ENCODE data around the gene HAO1.
"Not testable (repeated sequence)": the region's sequence is repeated elsewhere in the genome, so short reads cannot be mapped to it uniquely, and the experiment has no call there.

Gene HAO1

GRCh38 chr20:7858734-7859250, 81.5 kb downstream of the HAO1 start:
- no peak overlapping the region for H3K4me3 ChIP-seq (ENCODE audit: low read depth, low read length)

DNA sequence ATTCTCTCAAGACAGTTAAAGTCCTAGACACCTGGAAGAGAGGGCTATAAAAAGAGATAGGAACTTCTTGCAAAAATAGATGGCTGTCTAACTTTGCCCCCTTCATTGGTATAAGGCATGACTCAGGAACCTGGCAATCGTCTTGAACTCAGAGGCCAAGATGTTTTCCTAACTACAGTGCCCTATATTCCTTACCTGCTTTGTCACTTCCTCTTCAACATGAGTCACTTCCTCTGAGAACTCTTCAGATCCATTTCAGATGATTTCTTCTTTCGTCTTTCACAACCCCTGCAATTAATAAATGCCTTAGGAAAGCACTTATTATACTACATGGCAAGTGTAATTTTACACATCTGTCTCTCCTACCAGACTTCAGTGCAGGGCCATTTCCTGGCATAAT, 83.5 kb downstream of the HAO1 start:
- H3K4me3 ChIP-seq (ENCODE audit: low read depth, low read length): no peak overlapping the region

DNA sequence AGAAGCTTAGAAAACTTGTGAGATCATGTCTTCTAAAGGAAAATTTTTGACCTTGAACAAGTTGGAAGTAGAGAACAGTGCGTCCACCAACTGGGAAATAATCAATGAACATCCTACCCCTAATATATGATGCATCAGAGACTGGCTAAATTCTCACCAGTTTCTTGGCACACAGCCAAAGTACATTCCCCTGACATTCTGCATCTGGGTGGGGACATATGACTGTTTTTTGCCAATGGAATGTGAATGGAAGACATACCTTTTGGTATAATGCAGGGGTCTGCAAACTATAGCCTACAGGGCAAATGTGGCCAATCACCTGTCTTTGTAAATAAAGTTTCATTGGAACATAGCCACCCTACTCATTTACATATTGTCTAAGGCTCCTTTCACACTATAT, 84.7 kb downstream of the HAO1 start:
- H3K4me3 ChIP-seq (ENCODE audit: low read depth, low read length): no peak overlapping the region

- no peak overlapping the region for H3K4me3 ChIP-seq (ENCODE audit: low read depth, low read length)
These were observed 86.8 kb downstream of the HAO1 start for GRCh38 chr20:7853493-7853892.

GRCh38 chr20:7850775-7851490, 89.3 kb downstream of the HAO1 start:
- no peak overlapping the region for H3K4me3 ChIP-seq (ENCODE audit: low read depth, low read length)

GRCh38 chr20:7849675-7850074, 90.6 kb downstream of the HAO1 start:
- H3K4me3 ChIP-seq (ENCODE audit: low read depth, low read length): no peak overlapping the region

DNA sequence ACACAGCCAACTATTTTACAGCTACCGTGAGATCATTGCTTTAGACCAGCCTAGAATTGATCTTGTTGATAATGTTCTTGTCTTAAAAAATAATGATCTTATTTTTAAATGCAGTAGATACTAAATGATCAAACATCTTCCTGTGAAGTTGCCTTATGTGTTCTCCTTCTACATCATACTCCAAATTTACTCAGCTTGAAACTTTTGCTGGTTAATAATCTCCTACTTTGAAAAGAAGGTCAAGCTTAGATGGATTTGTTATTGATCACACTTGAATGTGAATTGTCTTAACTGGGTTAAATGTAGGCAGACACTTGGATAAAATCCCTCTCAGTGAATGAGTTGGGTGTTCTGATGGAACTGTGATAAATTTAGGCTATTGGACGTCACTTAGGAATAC, 91.9 kb downstream of the HAO1 start:
- no peak overlapping the region for H3K4me3 ChIP-seq (ENCODE audit: low read depth, low read length)

DNA sequence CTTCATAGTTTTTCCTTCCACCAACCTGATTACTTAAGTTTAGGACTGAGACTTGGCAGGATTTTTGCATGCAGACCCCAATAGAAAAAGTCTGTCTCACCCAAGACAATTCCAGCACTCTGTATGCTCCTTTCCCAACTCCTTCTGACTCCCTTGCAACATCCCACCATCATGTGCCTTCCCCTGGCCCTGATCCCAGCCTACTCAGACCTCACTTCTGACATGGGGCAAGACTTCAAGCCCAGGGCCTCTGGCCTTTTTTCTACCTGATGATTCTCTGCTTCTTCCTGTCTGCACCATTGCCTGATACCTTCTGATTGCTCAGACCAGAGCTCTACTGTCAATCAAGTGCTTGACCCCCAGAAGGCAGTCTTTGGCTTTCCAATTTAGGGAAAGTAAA, 96.6 kb downstream of the HAO1 start:
- no peak overlapping the region for H3K4me3 ChIP-seq (ENCODE audit: low read depth, low read length)

- no peak overlapping the region for H3K4me3 ChIP-seq (ENCODE audit: low read depth, low read length)
These were observed 98.3 kb downstream of the HAO1 start for GRCh38 chr20:7841971-7842310.

DNA sequence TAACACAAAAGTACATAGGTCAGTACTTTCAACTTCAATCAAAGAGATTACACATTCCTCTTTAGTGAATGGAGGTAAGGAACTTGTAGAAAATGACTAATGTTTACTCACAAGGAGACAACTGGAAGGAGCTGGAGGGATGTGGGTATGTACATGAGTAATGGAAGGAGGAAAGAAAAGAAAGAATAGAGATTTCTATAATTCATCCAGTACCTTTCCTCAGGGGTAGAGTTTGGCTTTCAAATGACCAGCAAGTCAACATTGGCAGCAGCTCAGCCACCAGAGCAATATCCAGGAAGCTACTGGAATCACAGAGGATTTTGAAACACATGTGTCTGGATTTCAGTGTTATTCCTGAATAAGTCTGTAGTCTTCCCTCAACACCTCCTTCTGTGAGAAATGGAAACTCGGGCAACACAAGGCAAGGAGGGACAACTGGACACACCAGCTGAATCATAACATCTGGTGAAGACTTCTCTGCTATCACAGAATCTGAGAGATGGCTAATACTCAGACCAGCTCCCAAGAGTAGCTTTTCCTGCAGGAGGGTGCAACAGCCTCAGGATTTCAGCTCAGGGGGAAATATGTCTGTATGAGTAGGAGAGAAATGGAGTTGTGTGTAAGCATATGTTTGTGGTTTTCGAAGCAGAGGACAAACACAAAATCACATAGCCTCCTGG, 98.8 kb downstream of the HAO1 start:
- no peak overlapping the region for H3K4me3 ChIP-seq (ENCODE audit: low read depth, low read length)

GRCh38 chr20:7836076-7836475, 104.2 kb downstream of the HAO1 start:
- H3K4me3 ChIP-seq (ENCODE audit: low read depth, low read length): no peak overlapping the region

DNA sequence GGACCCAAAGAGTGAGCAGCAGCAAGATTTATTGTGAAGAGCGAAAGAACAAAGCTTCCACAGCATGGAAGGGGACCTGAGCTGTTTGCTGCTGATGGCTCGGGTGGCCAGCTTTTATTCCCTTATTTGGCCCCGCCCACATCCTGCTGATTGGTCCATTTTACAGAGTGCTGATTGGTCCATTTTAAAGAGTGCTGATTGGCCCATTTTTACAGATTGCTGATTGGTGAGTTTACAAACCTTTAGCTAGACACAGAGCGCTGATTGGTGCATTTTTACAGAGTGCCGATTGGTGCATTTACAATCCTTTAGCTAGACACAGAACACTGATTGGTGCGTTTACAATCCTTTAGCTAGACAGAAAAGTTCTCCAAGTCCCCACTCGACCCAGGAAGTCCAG, 105.8 kb downstream of the HAO1 start:
- H3K4me3 ChIP-seq (ENCODE audit: low read depth, low read length): not testable (repeated sequence)

Data from iPS-11a (cell line).